ENCODE data around the gene TTLL1.

- TF ChIP-seq, protein P1, sequence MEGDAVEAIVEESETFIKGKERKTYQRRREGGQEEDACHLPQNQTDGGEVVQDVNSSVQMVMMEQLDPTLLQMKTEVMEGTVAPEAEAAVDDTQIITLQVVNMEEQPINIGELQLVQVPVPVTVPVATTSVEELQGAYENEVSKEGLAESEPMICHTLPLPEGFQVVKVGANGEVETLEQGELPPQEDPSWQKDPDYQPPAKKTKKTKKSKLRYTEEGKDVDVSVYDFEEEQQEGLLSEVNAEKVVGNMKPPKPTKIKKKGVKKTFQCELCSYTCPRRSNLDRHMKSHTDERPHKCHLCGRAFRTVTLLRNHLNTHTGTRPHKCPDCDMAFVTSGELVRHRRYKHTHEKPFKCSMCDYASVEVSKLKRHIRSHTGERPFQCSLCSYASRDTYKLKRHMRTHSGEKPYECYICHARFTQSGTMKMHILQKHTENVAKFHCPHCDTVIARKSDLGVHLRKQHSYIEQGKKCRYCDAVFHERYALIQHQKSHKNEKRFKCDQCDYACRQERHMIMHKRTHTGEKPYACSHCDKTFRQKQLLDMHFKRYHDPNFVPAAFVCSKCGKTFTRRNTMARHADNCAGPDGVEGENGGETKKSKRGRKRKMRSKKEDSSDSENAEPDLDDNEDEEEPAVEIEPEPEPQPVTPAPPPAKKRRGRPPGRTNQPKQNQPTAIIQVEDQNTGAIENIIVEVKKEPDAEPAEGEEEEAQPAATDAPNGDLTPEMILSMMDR (IDR thresholded peaks at IDR 0.05; ENCODE audit: low read depth, low read length, poor library complexity, severe bottlenecking), result no peak
- TF ChIP-seq EZH2phosphoT487 (IDR thresholded peaks at IDR 0.05; ENCODE audit: borderline replicate concordance, low read length), result no peak; the same call in 1 of the 2 replicates
Observed at GRCh38 chr22:43109921-43110443, 20.8 kb upstream of the TTLL1 start.

Data from DOHH2 (cell line).